OCI-LY3 (cell line): ENCODE results near the gene KCNMA1.

Experiments used
- CTCF ChIP-seq: fragments of 200-600, 300-600 bp; sonication (generic); IDR thresholded peaks from 2 replicates; pipeline ENCODE4 v1.5.1; 2014; ENCODE audit warnings: antibody characterized with exemption, low read length, low read depth
- EZH2phosphoT487 ChIP-seq: fragments of 200-600 bp; shearing (Covaris generic); IDR thresholded peaks from 2 replicates; pipeline ENCODE4 v1.6.1; 2018; ENCODE audit warnings: antibody characterized with exemption, mixed run types, low read depth

- TF ChIP-seq CTCF (no peak), EZH2phosphoT487 (no peak)
These were observed 568.6 kb downstream of the KCNMA1 start for GRCh38 chr10:77068969-77069368.
